ENCODE data around the gene ACTN1.

Gene ACTN1

GRCh38 chr14:68908803-68909202 is 70.3 kb downstream of the ACTN1 start:
- no peak for DNase-seq

- no peak for DNase-seq
These were observed 70.9 kb downstream of the ACTN1 start for GRCh38 chr14:68908201-68908600.

GRCh38 chr14:68906439-68906838 is 72.7 kb downstream of the ACTN1 start:
- no peak for DNase-seq

GRCh38 chr14:68905107-68905895 is 73.8 kb downstream of the ACTN1 start:
- no peak for DNase-seq

GRCh38 chr14:68902357-68902756 is 76.7 kb downstream of the ACTN1 start:
- no peak for DNase-seq

GRCh38 chr14:68899033-68899603 is 80.0 kb downstream of the ACTN1 start:
- DNase-seq, result no peak

GRCh38 chr14:68898248-68899032 is 80.7 kb downstream of the ACTN1 start:
- no peak for DNase-seq

- DNase-seq, result no peak
These were observed 81.4 kb downstream of the ACTN1 start for GRCh38 chr14:68897559-68898155.

GRCh38 chr14:68896132-68896531 is 83.0 kb downstream of the ACTN1 start:
- DNase-seq, result no peak

GRCh38 chr14:68894802-68895703 is 84.0 kb downstream of the ACTN1 start:
- DNase-seq, result no peak

- DNase-seq, result no peak
These were observed 85.0 kb downstream of the ACTN1 start for GRCh38 chr14:68894123-68894522.

GRCh38 chr14:68893566-68893965 is 85.5 kb downstream of the ACTN1 start:
- no peak for DNase-seq

GRCh38 chr14:68892961-68893360 is 86.1 kb downstream of the ACTN1 start:
- DNase-seq, result no peak

GRCh38 chr14:68891851-68892660 is 87.0 kb downstream of the ACTN1 start:
- no peak for DNase-seq

- DNase-seq, result no peak
These were observed 88.8 kb downstream of the ACTN1 start for GRCh38 chr14:68890173-68890931.

- DNase-seq, result no peak
These were observed 90.2 kb downstream of the ACTN1 start for GRCh38 chr14:68888883-68889282.

- DNase-seq, result no peak
These were observed 90.9 kb downstream of the ACTN1 start for GRCh38 chr14:68888025-68888850.

GRCh38 chr14:68886109-68886434 is 93.0 kb downstream of the ACTN1 start:
- DNase-seq, result no peak

GRCh38 chr14:68885226-68886108 is 93.6 kb downstream of the ACTN1 start:
- DNase-seq, result no peak

All from NCI-H526 treated with DMSO at 0.1 percent for 48 hours (cell line).